IMR-90 (cell line): ENCODE results near the gene PDCD1LG2. TPM values are rescaled to one million over a fixed set of nuclear protein-coding genes. Genes with fewer than 3 reads are reported as not detected.
A peak's percentile ranks its signal among the peaks of the same experiment; 100 is the strongest.

Source experiments
- ATAC-seq: fragments of 200-7000 bp; cut with Tn5 transposase; 2 replicates; pipeline ENCODE4 v1.9.1; 2020; ENCODE audit warnings: low read depth, mild to moderate bottlenecking, moderate library complexity
- BruUV-seq: library from RNA; stranded (reverse); fragments of 400-500 nt; replicated peaks from 2 replicates; lab custom pipeline; 2021; lab: Mats Ljungman, UMichigan
- CTCF ChIA-PET: fragments of 300-600 bp; formaldehyde crosslinking; extraction: SDS; loops from one replicate; lab custom pipeline; 2021; ENCODE audit warnings: antibody characterized with exemption; lab: Yijun Ruan, JAX
- POLR2A ChIA-PET: fragments of 300-600 bp; sonication (Branson Sonifier 250); formaldehyde crosslinking; loops from one replicate; lab custom pipeline; 2022; ENCODE audit warnings: antibody characterized with exemption; ENCODE audit not compliant: unreplicated experiment; lab: Charles Lee
- DNase-seq: peaks from one replicate; pipeline ENCODE4 v3.0.0; 2013
- H2AFZ ChIP-seq: replicated peaks from 2 replicates; pipeline ENCODE3; 2013; ENCODE audit warnings: low read length, mild to moderate bottlenecking; ENCODE audit not compliant: poor library complexity
- H2AK5ac ChIP-seq: 2 replicates; pipeline ENCODE4 v1.6.1; 2013; ENCODE audit warnings: low read depth, low read length, inconsistent platforms
- H2AK9ac ChIP-seq: replicated peaks from 2 replicates; pipeline ENCODE3; 2013; ENCODE audit warnings: mild to moderate bottlenecking, low read depth, low read length, moderate library complexity; ENCODE audit not compliant: poor library complexity
- H2BK120ac ChIP-seq: 2 replicates; pipeline ENCODE4 v1.6.1; 2013; ENCODE audit warnings: low read depth, low read length, inconsistent platforms
- H2BK15ac ChIP-seq: 3 replicates; pipeline ENCODE4 v1.6.1; 2013; ENCODE audit warnings: low read depth, low read length, inconsistent platforms
- H2BK20ac ChIP-seq: 2 replicates; pipeline ENCODE4 v1.6.1; 2013; ENCODE audit warnings: low read depth, mild to moderate bottlenecking, inconsistent platforms, low read length, moderate library complexity
- H2BK5ac ChIP-seq: 2 replicates; pipeline ENCODE4 v1.6.1; 2013; ENCODE audit warnings: mild to moderate bottlenecking, low read depth, low read length, inconsistent platforms; ENCODE audit not compliant: poor library complexity, severe bottlenecking
- H3K14ac ChIP-seq: replicated peaks from 2 replicates; pipeline ENCODE4 v1.6.1; 2013; ENCODE audit warnings: low read depth, low read length, inconsistent platforms
- H3K18ac ChIP-seq: 2 replicates; pipeline ENCODE4 v1.6.1; 2013; ENCODE audit warnings: low read depth, low read length, control low read depth
- H3K23ac ChIP-seq: 2 replicates; pipeline ENCODE4 v1.6.1; 2013; ENCODE audit warnings: low read depth, low read length, inconsistent platforms
- H3K27ac ChIP-seq: 2 replicates; pipeline ENCODE4 v1.5.1; 2013; ENCODE audit warnings: mild to moderate bottlenecking, control low read depth, low read length; ENCODE audit not compliant: insufficient read depth
- H3K27me3 ChIP-seq: 2 replicates; pipeline ENCODE4 v1.6.1; 2013; ENCODE audit warnings: low read length; ENCODE audit not compliant: control insufficient read depth, insufficient read depth
- H3K36me3 ChIP-seq: 2 replicates; pipeline ENCODE4 v1.6.1; 2013; ENCODE audit warnings: low read length, mixed read lengths; ENCODE audit not compliant: control insufficient read depth, insufficient read depth
- H3K4ac ChIP-seq: 2 replicates; pipeline ENCODE4 v1.6.1; 2013; ENCODE audit warnings: low read depth, low read length, inconsistent platforms
- H3K4me1 ChIP-seq: 2 replicates; pipeline ENCODE4 v1.6.1; 2013; ENCODE audit warnings: low read length, mixed read lengths; ENCODE audit not compliant: control insufficient read depth, insufficient read depth
- H3K4me2 ChIP-seq: 2 replicates; pipeline ENCODE4 v1.6.1; 2013; ENCODE audit warnings: low read depth, mild to moderate bottlenecking, control low read depth, low read length, moderate library complexity
- H3K4me3 ChIP-seq: 2 replicates; pipeline ENCODE4 v1.5.1; 2013; ENCODE audit warnings: low read depth, mild to moderate bottlenecking, control low read depth, low read length, moderate library complexity; ENCODE audit not compliant: insufficient read depth
- H3K56ac ChIP-seq: 2 replicates; pipeline ENCODE4 v1.6.1; 2013; ENCODE audit warnings: low read length, inconsistent platforms; ENCODE audit not compliant: insufficient read depth; ENCODE audit errors: extremely low read depth
- H3K79me1 ChIP-seq, 2 experiments: 2 replicates each; pipeline ENCODE4 v1.6.1; 2013; ENCODE audit warnings: low read length in 2 of 2, inconsistent platforms in 1 of 2, low read depth in 1 of 2
- H3K9ac ChIP-seq: 2 replicates; pipeline ENCODE4 v1.6.1; 2013; ENCODE audit warnings: low read depth, low read length, control low read depth
- H3K9me1 ChIP-seq: 2 replicates; pipeline ENCODE4 v1.6.1; 2013; ENCODE audit warnings: low read length, inconsistent platforms; ENCODE audit not compliant: insufficient read depth
- H3K9me3 ChIP-seq: 2 replicates; pipeline ENCODE4 v1.6.1; 2013; ENCODE audit warnings: low read length; ENCODE audit not compliant: control insufficient read depth, insufficient read depth
- H4K20me1 ChIP-seq: 2 replicates; pipeline ENCODE4 v1.6.1; 2013; ENCODE audit warnings: low read length, inconsistent platforms; ENCODE audit not compliant: insufficient read depth
- H4K5ac ChIP-seq: 2 replicates; pipeline ENCODE4 v1.6.1; 2013; ENCODE audit warnings: mild to moderate bottlenecking, low read depth, low read length, control low read depth
- H4K8ac ChIP-seq, 2 experiments: 2 replicates each; pipeline ENCODE4 v1.6.1; 2013; ENCODE audit warnings: low read depth in 2 of 2, low read length in 2 of 2, control low read depth in 1 of 2, inconsistent platforms in 1 of 2
- H4K91ac ChIP-seq: 2 replicates; pipeline ENCODE4 v1.6.1; 2013; ENCODE audit warnings: low read depth, low read length, inconsistent platforms; ENCODE audit not compliant: insufficient read depth
- ELK1 ChIP-seq: fragments of 150-350 bp; IDR thresholded peaks from 2 replicates; pipeline ENCODE4 v1.6.1; 2016; ENCODE audit warnings: low read depth, mild to moderate bottlenecking, low read length, moderate library complexity, borderline replicate concordance
- FOS ChIP-seq: fragments of 150-350 bp; IDR thresholded peaks from 2 replicates; pipeline ENCODE4 v1.6.1; 2016; ENCODE audit warnings: low read depth, low read length
- MAFK ChIP-seq: IDR thresholded peaks from 2 replicates; pipeline ENCODE4 v1.6.1; 2012; ENCODE audit warnings: low read depth, low read length, improper control_type of control experiment
- MAZ ChIP-seq: IDR thresholded peaks from 2 replicates; pipeline ENCODE4 v1.6.1; 2012; ENCODE audit warnings: low read depth, mild to moderate bottlenecking, low read length, improper control_type of control experiment, moderate library complexity, borderline replicate concordance
- NFE2L2 ChIP-seq: fragments of 150-350 bp; IDR thresholded peaks from 2 replicates; pipeline ENCODE4 v1.6.1; 2016; ENCODE audit warnings: low read depth, mild to moderate bottlenecking, low read length
- RAD21 ChIP-seq: IDR thresholded peaks from 2 replicates; pipeline ENCODE4 v1.6.1; 2012; ENCODE audit warnings: low read length, improper control_type of control experiment
- WGBS, 2 experiments: methylation state at CpG; one replicate each; pipeline versions ENCODE4 v1.1.5 to v1.1.7; 2013; ENCODE audit warnings: missing lambda C conversion rate in 2 of 2; ENCODE audit not compliant: insufficient read length in 1 of 2; ENCODE audit errors: extremely low coverage in 2 of 2; 5-methylcytosine and 5-hydroxymethylcytosine counted together
- dilution Hi-C: fragments of 300-500 bp; cut with HindIII; formaldehyde crosslinking; loops from one replicate; pipeline ENCODE4 v1.14.3; 2018; ENCODE audit warnings: low sequenced_read_pairs; ENCODE audit not compliant: unreplicated experiment
- in situ Hi-C: fragments of 300-500 bp; cut with MboI; formaldehyde crosslinking; loops from 3 replicates; pipeline ENCODE4 v1.14.3; 2019; ENCODE audit warnings: low sequenced_read_pairs, inconsistent platforms, mixed read lengths
- intact Hi-C: fragments of 100-400 bp; cut with micrococcal nuclease; formaldehyde crosslinking; loops from 2 replicates; pipeline ENCODE4 v1.10.0; 2022
- polyA plus RNA-seq, 3 experiments: library from polyadenylated mRNA; depleted of rRNA; stranded (reverse); fragments of >200 nt; gene quantifications; 2 replicates each; pipeline ENCODE4 v1.2.3, GENCODE V29; 2012; ENCODE audit warnings: low replicate concordance in 1 of 3
- total RNA-seq: library from RNA; depleted of rRNA; stranded (reverse); fragments of >200 nt; gene quantifications from 2 replicates; pipeline ENCODE4 v1.2.3, GENCODE V29; 2012

Gene PDCD1LG2
- total and polyA plus RNA-seq, 2 of the 4 experiments (the other 2 are of a cell fraction) = 17.5 to 33.3 TPM

DNA sequence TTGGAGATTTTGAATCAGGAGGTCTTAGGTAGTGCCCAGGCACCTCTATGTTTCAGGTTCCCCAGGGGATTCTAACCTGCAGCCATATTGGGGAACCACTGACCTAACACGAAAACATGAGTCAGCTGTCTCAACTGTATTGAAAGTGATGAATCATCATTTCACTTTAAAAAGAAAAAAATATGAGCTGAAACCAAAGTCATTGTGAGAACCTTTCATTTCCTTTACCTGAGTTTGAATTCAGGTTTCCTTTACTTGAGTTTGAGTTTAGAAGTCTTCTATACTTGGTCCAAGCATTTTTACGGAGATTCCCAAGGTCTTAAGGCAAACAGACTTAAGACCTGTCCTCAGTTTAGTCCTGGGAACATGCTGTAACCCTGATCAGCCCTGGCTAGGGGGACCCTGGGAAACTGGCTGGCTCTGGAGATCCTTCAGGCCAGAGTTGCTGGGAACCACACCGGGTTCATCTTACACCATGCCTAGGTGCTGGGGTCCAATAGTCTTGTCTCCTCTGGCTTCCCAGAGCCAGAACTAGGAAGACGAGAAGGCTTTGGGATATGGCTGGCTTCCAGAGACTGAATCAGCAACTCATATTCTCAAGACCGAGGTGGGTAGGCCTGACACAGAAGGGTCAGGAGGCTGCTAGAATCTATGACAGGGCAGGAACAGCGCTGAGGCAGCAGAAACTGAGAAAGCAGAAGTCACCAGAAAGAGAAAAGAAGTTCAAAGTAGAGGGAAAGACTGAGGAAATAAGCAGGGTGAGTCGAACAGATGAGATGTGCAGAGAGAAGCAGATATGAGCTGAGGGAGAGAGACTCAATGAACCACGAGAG lies 16.4 kb upstream of the PDCD1LG2 start:
- DNase-seq = peak; percentile 92
- Histone ChIP-seq H3K18ac (peak overlapping the region; percentile 6; the same call in 1 of the 2 replicates), H3K9me3 (no peaks in the 10 kb centered on the region), H3K9me1 (peaks cover 9% of the 10 kb centered on the region; the same call in 1 of the 2 replicates), H2BK15ac (peak overlapping the region; percentile 80; the same call in 1 of the 3 replicates), H3K4me1 (peaks cover 5% of the 10 kb centered on the region; the same call in 1 of the 2 replicates), H3K36me3 (no peaks in the 10 kb centered on the region), H3K79me1 (no peaks in the 10 kb centered on the region), H3K4ac (peak overlapping the region; percentile 68), H3K23ac (no peak overlapping the region), H2AK5ac (peak overlapping the region; percentile 81), H3K14ac (peak overlapping the region; percentile 87), H2BK20ac (peak overlapping the region; percentile 90), H4K5ac (peak overlapping the region; percentile 23; the same call in 1 of the 2 replicates), H2BK5ac (peak overlapping the region; percentile 67), H4K8ac (peak overlapping the region; percentile 55 to 67), H3K9ac (0 out of 2 replicates have a peak overlapping the region, but pooled peaks have one; percentile 6), H3K4me3 (no peak overlapping the region), H3K27me3 (no peaks in the 10 kb centered on the region), H3K56ac (peak overlapping the region; percentile 32), H2AFZ (peak overlapping the region; percentile 77), H3K27ac (peak overlapping the region; percentile 2; the same call in 1 of the 2 replicates), H3K4me2 (peak overlapping the region; percentile 3; the same call in 1 of the 2 replicates), H2AK9ac (peak overlapping the region; percentile 56), H4K91ac (peak overlapping the region; percentile 83), H2BK120ac (peak overlapping the region; percentile 83), H4K20me1 (no peaks in the 10 kb centered on the region)
- WGBS, 2 experiments = 80% methylated on average over 2 of the region's 8 CpGs; no CpG with 5 or more reads in 1 of the 2 experiments
- dilution Hi-C loops (no loop called here), in situ Hi-C loops (no loop called here), intact Hi-C loops (no loop called here)
- POLR2A ChIA-PET = no interaction called here
- TF ChIP-seq MAZ = no peak
- no peak for TF ChIP-seq ELK1
- no peak for TF ChIP-seq RAD21
- peak; percentile 98 for TF ChIP-seq MAFK
- TF ChIP-seq NFE2L2 = peak; percentile 58; the same call in 1 of the 2 replicates
- TF ChIP-seq FOS = peak; percentile 45
- CTCF ChIA-PET = no interaction called here
- peak; percentile 90 for ATAC-seq
- no TSS peak for BruUV-seq
